ENCODE results near the gene DAB2.

Gene DAB2

DNA sequence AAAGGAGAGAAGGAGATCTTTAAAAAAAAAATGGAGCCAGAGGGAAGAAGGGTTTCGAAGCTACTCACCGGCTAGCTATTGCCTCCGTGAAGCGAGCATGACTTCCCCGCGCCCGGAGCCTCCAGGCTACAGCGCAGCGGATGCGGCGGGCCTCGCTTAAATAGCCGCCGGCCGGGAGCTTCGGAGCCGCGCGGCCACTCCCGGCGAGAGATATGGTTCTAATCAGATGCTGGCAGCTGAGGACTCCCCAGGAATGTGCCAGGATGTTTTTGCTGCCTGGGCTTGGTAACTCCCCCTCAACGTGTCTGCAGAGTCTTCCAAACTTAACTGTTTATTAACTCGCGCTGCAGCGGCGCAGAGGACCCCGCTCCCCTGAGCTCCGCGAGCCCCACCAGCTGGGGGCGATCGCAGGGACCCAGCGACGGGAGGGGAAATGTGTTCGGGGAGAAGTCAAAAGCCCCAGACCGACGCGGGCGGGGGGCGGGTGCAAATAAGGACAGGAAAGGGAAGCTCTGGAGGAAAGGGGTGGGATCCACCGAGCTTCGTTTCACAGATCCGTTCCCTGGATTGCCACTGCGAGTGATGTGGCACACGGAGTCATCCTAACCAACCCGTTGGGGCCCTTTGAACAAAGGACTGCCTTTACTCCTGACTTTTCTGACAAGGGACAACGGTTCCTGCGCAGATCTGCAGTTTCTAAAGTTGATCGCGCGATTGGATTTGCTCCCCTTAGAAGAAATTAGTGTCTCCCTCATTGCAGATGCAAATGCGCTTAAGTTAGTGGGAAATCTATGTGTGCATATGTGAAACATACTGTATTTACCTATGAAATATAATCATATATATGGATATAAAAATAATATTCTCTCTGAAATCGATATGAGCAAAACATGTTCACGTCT, at the start of gene DAB2:
Gene DAB2 (minus strand): TSS at position 245 of the 902 bp plus-strand sequence. CDS start 30,660 bp downstream, outside the sequence.
- peak; percentile 87 for DNase-seq

DNA sequence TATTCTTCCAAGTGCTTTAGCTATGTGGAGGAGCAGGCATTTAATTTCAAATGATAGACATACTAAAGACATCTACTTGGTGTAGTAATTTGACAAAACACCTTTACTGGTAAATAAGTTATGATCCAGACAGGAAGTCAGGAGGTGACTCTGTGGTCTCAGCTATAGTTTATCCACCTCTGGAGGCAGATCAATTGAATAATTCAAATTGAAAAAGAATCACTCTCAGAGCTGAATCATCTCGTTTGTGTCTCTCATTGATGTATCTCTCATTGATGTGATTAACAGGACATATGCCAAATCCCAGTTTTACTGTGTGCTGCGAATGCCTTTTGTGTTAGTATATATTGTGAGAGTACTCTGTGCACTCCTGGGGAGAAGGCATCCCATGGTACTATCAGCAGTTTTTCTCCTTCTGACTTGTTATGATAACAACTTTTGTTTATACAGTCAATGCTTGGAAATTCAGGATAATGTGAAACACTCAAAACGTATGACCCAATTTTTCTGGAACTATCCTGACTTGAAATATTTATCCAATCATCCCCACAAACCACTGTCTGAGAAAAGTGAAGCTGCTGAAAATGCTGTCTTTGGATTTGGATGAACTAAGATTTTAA, 48.5 kb upstream of the DAB2 start:
- no peak for DNase-seq

DNA sequence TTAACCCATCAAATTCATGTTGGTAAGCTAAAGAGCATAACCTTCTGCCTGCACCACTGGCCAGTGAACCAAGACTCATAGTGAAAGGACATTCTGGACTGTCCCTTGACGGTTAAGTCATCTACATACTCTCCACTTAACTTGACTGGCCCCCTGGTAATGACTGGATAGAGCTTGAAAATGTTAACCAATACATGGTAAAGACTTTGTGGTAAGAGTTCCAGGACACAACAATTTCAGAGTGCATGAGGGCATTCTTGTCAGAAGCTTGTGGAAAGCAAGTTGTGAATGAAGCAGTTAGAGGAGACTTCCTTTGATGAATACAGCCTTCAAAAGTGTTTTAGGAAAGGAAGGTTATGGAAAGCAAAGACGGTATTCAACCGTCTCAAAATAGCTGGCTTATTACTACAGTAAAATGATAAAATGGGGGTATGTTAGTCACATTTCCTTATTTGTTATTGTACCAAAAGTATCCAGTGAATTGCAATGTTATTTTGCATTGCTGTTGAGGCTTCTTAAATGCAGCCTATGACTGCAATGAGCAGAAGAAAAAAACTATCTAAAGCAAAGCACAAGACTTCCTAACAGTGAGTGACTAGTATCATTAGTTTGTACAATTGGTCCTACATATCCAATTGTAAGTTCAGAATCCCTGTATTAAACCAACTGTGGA, 47.2 kb upstream of the DAB2 start:
- DNase-seq, result no peak

DNA sequence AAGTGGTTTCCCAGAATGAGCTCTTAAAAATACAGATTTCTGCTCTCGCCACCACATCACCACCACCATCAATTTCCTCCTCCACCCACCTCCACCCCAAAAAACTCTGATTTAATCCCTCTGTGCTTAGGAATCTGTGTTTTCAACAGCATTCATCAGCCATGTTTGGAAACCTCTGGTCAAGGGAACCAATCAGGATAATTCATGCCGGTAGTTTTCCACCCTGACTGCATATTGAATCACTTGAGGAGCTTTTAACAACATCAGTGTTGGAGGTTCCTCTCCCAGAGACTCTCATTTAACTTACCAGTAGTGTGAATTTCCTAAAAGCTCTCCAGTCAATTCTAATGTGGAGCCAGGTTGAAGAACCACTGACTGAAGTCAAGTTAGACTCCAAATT, 46.0 kb upstream of the DAB2 start:
- no peak for DNase-seq

DNA sequence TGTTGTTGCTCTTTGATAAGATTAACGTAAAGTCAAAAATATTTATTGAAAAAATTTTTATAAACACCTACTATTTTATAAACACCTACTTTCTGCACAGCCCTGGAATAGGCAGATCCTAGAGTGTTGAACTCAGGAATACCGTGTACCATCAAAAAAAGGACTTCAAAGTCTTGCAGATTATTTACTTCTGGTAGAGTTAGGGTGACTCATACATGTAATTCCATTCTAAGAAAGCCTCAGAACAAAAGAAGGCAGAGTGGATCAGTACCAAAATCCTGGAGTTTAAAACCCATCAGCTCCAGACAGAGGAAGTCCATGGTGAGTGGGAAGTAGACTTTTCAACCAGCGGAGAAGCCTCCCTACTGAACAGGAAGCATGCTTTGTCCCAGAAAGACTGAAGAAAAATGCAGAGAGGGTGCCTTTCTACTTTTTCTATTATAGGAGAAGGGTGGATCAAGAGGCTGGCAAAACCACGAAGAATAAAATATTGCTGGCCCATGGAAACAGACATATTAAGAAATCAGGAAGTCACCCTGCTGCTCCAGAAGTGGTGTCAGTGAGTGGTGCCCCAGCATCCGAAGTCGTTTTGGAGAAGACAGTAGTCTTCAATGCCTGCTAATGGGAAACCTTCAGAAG, 45.1 kb upstream of the DAB2 start:
- DNase-seq, result no peak

DNA sequence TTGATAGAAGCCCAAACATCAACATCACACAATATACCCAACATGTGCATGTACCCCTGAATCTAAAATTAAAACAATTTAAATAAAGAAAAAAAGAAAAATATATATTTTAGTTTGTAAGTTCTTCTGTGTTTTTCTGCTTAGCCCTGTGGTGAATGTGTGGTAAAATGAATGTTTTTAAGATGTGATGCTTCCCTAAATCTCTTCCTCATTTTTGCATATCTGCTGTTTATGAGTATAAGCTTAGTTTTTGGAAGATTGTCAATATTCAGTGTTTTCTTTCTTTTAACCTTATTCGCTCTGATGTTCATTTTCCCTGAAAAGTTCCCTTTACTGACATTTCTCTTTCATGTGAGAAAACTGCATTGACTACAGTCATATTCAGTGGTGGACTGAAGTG, 44.4 kb upstream of the DAB2 start:
- no peak for DNase-seq

DNA sequence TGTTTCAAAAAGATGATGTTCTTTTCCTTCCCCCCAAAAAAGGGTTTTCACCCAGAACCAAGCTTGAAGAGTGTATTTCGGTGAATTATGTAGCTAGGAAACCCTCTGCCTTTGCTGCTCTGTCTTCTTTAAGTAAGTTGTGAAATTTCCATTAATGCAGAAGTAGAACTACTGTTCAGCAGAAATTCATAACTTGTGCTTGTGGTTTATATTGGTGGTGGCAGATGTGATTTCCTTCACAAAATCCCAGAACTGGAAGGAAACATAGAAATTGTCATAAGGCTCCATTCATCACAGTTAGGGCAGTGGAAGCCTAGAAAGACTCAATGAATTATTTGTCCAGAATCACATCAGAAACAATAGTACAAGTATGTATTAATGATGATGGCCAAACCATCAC, 42.1 kb upstream of the DAB2 start:
- DNase-seq, result no peak

DNA sequence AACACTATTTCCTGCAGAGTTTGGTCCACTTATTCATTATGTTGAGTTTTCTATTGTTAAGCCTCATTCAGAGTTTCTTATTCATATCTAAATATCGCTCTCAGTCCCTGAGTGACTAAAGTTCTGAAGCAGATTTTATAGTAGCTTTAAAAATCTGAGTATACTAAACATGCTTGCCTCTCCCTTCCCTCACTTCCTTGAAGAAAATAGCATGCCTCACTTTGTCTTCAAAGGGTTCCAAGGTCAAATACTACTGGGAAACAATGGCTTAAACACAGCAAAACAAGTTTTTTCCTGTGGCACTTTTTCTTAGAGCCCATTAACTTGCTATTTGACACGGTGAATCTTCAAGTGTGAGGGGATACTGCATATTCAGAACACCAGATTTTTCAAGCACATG, 41.1 kb upstream of the DAB2 start:
- no peak for DNase-seq

DNA sequence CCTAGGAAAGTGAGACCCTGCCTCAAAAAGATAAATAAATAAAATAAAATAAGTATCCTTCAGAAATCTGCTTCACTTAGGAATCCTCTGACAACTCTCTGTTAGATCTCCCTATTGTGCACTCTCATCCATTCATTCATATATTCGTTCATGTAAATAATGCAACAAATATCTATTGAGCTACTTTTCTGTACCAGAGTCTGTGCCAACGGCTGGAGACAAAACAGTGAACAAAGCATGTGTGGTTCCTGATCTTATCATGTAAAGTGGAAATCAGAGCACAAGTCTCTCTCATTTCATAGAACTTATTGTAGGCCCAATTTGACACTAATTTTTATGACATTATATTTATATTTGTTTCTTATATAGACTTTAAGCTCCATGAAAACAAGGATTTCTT, 40.3 kb upstream of the DAB2 start:
- DNase-seq, result no peak

DNA sequence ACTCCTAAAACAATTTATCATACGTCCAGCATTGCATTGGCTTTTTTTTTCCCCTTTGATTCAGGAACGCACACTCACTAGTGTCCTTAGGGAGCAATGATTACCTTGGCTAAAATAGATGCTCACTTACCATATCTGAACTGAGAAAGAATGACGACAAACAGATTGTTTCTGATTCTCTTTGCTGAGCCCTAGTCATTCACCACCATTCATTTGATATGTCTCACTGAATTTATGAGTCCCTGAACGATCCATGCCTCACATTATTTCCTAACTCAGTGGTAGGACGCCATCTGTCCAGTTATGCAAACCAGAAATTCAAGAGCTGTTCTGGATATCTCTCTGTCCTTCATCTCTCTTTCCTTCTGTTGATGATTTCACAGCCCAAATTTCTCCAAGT, 39.3 kb upstream of the DAB2 start:
- no peak for DNase-seq

DNA sequence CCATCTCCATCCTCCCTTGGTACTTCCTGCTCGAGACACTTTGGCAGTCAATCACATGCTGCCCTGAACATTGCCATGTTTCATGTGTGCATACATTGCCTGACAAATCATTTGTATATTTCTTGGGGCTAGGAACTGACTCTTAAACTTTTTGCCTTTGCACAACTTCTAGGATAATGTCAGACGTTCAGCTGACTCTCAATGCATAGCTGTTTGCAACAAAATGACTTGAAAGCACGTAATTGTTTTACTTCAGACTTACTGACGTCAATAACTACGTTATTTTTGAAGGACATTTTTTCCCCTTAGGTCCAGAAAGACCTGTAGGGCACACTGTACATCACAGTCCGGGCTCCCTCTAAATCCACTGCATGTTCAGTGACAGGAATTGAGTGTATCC, 37.4 kb upstream of the DAB2 start:
- no peak for DNase-seq

DNA sequence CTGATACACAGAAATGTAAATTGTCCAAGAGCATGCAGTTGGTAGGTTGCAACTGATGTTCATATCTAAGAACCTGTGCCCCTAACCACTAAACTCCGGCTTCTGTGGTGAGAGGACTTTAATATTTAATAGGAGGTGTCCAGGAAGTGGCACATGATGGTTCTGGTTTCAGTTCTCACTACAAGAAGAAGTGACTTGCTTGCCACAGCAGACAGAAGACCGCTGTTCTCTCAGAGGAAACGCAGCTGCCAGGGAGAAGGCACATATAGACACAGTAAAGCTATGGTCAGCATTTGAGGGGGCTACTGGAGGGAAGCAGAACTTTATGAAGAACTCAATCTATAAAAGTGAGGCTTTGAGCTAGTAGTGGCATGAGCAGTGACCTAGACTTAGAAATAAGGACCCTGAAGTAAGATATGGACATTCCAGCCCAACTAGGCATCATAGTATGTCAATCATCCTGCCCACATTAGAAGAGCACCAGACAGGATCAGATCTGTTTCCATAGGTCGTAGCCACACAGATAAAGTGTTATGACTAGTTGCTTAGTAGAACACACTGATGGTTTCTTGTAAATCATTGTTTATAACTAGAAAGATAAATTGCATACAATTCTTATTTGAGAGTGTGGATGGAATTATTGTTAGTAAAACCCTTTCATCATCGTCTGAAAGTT, 36.4 kb upstream of the DAB2 start:
- no peak for DNase-seq

DNA sequence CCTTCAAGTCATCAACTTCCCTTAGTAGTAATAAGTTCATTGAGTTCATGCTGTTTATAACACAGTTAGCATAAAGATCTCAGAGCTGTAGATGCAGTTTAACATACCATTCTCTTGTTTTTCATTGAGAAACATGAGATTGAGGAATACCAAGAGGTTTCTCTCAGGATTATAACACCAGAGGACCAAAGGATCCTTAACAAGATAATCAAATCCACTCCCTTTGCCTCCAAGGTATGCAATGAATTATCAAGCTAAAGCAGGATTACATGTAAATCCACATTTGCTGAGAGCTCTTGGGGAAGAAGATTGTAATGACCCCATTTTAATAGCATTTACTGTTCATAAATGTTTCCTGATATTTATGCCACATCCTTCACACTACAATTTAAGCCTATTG, 35.1 kb upstream of the DAB2 start:
- DNase-seq, result no peak

DNA sequence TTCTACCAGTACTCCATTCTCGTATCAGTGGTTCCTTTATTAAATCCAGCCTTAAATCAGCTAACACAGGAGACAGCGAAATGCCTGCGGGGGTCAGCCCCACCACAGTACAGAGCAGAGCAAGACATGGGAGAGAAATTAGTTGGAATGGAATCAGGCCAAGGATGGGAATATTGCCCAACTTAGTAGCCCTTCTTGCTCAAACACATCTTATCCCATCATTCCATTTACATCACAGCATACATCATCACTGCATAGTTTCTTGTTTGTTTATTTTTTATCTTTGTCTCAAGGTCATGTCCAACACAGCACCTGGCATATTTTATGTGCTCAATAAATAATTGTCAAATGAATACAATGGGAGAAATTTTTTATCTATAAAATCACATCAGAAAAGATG, 34.3 kb upstream of the DAB2 start:
- DNase-seq, result no peak

DNA sequence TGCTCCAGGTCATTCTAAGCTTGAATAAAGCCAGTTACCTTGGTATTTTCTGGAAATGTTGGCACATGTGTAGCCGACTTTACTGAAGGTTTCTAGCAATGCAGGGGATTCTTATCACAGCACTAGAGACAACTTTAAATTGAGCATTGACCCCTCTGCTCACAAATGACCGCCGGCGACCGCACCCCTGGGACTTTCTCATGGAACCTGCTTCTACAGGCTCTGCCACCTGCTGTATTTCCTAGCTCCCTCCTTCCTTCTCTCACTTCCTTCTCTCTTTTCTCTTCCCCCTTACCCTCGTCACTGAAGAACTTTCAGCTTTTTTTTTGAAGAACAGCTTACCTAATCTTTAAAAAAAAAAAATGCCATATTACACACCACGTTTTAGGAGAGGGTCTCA, 30.9 kb upstream of the DAB2 start:
- DNase-seq, result no peak

DNA sequence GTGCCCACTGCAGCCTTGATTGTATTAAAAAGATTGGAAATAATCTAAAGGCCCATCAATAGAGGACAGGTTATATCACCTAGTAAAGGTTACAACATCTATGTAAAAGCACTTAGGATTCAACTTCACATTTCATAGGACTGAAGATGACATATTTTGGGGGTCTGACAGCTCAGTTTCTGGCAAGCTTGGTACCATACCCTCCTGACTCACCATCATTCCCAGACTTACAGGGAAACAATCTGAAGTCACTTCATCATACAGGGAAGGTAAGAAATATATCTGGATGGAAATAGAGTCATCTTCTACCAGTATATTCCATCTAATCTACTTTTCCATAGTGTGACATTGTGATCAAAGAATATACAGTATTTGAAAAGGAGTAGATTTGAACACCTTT, 28.8 kb upstream of the DAB2 start:
- no peak for DNase-seq

DNA sequence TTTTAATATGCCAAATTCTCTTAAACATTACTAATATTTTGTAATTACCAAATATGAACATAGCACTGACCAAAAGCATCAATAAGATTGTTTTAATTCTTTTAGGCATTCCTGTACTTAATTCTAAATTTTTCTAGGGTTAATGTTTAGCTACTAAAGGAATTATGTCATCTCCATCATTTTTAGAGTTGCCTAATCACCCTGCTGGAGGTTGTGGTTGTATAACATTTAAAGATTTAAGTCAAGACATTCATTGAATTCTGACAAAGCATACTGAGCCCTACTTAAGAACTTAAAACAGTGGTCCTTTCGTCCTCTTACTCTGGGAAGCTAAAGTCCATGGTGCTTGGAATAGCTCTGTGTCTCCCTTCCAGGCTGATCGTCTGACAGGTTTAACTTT, 28.1 kb upstream of the DAB2 start:
- DNase-seq, result no peak

DNA sequence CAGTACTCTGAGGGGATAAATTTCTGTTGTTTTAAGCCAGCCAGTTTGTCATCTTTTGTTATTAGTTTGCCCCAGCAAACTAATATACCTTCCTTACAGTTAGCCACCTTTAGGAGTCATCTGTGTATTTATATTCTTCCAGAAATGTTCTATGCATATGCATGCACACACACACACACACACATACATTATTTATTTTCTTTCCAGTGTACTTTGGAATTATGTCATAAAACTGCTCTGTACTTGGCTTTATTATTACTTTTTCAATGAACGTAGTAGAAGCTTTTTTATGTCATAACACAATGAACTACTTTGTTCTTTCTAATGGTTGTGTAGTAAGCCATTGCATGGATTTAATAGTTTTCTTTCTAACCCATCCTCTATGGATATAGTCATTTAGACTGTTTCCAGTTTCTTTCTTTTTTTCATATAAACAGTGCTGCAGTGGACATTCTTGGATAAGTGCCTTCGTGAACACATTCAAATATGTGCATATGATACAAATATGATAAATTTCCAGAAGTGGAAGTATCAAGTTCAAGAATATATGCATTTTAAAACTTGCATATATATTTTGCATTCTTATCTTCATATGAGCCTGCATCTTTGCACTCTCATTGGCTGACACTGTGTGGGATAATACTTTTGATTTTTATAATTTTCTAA, 26.6 kb upstream of the DAB2 start:
- DNase-seq, result no peak

DNA sequence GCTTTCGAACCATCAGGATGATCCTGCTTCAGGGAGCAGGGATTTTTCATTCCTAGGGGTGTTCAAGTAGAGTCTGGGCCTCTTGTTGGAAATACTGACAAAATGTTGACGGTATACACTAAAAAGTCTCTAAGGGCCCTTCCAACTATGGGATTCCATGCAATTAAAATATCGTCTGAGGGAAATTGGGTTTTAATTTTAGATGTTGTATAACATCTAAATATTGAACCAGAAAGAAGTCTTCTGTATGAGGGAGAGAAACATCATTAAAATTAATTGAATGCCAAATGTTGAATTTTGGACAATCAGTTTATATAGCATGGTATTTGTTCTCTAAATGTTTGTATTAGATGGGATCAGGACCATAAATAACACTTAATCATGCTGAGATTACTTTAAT, 25.7 kb upstream of the DAB2 start:
- no peak for DNase-seq

DNA sequence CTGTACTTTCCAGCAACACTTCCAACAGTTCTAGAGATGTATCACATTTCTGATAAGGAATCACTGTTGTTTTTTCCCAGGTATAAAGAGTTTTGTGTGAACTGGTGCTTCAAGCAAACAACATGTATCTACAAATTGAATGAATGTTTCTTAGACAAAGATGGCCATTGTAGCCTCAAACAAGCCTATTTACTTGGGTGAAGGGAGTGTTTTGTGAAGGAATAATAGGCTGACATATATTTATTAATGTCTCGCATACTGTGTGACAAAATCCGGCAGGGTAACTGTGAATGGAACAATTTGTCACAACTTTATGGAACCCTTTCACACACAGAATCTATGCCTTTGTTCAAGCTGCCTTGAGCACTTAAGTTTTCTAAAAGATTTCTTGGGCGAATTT, 24.8 kb upstream of the DAB2 start:
- no peak for DNase-seq

DNA sequence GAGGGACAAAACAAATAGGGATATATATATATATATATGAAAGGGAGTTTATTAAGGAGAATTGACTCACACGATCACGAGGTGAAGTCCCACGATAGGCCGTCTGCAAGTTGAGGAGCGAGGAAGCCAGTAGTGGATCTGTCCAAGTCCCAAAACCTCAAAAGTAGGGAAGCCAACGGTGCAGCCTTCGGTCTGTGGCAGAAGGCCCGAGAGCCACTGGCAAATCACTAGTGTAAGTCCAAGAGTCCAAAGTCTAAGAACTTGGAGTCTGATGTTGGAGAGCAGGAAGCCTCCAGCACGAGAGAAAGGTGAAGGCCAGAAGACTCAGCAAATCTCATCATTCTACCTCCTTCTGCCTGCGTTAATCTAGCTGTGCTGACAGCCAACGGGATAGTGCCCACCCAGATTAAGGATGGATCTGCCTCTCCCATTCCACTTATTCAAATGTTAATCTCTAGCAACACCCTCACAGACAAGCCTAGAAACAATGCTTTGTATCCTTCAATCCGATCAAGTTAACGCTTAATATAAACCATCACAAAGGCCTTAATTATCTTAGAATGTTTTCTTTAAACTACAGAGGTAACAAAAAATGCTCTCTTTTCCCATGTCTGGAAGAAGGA, 23.8 kb upstream of the DAB2 start:
- DNase-seq, result no peak

DNA sequence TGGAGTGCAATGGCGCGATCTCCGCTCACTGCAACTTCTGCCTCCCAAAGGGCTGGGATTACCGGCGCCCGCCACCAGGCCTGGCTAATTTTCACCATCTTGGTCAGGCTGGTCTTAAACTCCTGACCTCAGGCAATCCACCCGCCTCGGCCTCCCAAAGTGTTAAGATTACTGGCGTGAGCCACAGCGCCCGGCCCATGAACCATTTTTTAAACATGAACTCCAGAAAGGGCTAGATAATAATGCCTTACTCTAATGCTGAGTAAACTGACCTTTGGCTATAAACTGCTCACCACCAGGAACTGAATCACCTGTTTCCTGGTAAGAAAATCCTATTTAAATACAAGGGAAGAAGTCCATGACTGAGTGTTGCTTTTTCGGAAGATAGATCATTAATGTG, 23.2 kb upstream of the DAB2 start:
- DNase-seq, result no peak

Measured in T1000 (cell line).